H1 (cell line): ENCODE data around the gene COL6A2. TPM values are rescaled to one million over a fixed set of nuclear protein-coding genes. Genes with fewer than 3 reads are reported as not detected.

Experiments
- TCF12 ChIP-seq: IDR thresholded peaks from 2 replicates; pipeline ENCODE4 v1.6.1; 2011; ENCODE audit warnings: low read depth, mild to moderate bottlenecking, low read length
- polyA plus RNA-seq, 7 experiments: library from polyadenylated mRNA; depleted of rRNA in 3 of 7; stranded (reverse) in 5 of 7; unstranded in 2 of 7; fragments of >200 nt in 5 of 7; fragments of 200-250 nt in 2 of 7; gene quantifications; 1 replicate in 5 of 7; 2 replicates in 1 of 7; 4 replicates in 1 of 7; pipeline versions ENCODE4 v1.2.1 to v1.2.3, GENCODE V29; 2011 to 2013; ENCODE audit warnings: missing spikeins in 2 of 7, mixed read lengths in 2 of 7
- total RNA-seq: library from RNA; stranded (reverse); fragmentation: NEBNext Ultra II Directional; extraction: Animal tissue kit (Norgen Biotek cat#: 25700); gene quantifications from 2 replicates; pipeline ENCODE4 v1.2.1, GENCODE V29; 2021

Gene COL6A2
- total and polyA plus RNA-seq, 2 of the 8 experiments (the other 6 are each of a cell fraction or from before 2014, with no cell fraction given), result 60.1 to 62.7 TPM

DNA sequence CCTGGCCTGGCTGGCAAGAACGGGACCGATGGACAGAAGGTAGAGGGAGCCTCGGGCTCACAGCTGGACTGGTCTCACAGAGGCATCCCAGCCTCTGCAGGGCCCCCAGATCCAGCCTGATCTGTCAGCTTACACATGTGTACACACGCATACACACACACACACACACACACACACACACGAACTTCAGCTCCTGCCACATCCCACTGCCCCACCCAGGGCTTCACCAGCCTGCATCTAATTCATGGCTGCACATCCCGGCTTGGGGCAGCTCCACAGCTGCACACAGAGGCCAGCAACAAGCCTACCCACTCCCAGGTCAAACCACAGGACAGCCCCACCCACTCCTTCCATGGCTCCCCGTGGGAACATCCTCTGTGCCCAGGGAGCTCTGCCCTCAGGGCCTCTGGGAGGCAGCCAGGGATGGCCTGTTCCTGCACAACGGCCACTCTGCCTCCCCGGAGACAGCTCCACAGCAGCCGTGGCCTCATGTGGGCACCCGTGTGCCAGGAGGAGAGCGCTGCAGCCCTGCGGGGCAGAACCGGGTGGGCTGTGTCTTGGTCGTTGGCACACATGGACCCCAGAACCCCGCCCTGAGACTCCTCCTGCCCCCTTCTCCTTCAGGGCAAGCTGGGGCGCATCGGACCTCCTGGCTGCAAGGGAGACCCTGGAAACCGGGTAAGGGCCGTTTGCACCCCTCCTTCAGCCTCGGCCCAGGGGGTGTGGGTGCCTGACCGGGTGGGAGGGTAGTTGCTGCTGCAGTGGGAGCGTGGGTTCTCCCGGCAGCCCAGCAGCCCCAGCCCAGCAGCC is 19.1 kb downstream of the COL6A2 start (continued):
- TF ChIP-seq TCF12, result no peak
